ENCODE data around the gene ZC3H7A. TPM values are rescaled to one million over a fixed set of nuclear protein-coding genes. Genes with fewer than 3 reads are reported as not detected.

Gene ZC3H7A
- total and polyA plus RNA-seq, 8 donors, result 16.1 to 110 (median 53.4) TPM

DNA sequence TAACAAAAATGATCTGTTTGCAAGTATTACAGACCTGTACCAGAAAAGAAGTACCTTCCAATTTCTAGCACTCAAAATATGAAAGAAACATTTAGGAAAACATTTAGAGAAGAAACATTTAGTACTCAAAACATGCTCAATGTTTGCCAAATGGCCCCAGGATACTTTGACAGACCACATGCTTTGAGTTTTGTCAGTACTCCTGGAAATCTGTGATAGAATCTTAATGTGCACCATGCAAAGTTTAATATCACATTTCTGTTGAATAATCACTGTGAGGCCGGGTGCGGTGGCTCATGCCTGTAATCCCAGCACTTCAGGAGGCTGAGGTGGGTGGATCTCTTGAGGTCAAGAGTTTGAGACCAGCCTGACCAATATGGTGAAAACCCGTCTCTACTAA is 8.5 kb upstream of the ZC3H7A start:
- 79 to 96% (median 85%) methylated on average over 3 of the region's 3 CpGs for WGBS, 5 donors
- Histone ChIP-seq H3K9me3 (no peaks in the 10 kb centered on the region), H3K4me3 (no peak overlapping the region), H3K27ac (no peak overlapping the region), H3K4me1 (peaks cover 0 to 9% (median 3%) of the 10 kb centered on the region in 4 donors), H3K27me3 (no peaks in the 10 kb centered on the region), H3K36me3 (no peaks in the 10 kb centered on the region)
- intact Hi-C loops (cut with DNase I; ENCODE audit: low total_unique reads), result no loop called here
- TF ChIP-seq POLR2A (IDR thresholded peaks at IDR 0.05) (no peak), POLR2AphosphoS5 (IDR thresholded peaks at IDR 0.05) (no peak), EP300 (IDR thresholded peaks at IDR 0.05) (no peak)
- TF ChIP-seq, protein P1, sequence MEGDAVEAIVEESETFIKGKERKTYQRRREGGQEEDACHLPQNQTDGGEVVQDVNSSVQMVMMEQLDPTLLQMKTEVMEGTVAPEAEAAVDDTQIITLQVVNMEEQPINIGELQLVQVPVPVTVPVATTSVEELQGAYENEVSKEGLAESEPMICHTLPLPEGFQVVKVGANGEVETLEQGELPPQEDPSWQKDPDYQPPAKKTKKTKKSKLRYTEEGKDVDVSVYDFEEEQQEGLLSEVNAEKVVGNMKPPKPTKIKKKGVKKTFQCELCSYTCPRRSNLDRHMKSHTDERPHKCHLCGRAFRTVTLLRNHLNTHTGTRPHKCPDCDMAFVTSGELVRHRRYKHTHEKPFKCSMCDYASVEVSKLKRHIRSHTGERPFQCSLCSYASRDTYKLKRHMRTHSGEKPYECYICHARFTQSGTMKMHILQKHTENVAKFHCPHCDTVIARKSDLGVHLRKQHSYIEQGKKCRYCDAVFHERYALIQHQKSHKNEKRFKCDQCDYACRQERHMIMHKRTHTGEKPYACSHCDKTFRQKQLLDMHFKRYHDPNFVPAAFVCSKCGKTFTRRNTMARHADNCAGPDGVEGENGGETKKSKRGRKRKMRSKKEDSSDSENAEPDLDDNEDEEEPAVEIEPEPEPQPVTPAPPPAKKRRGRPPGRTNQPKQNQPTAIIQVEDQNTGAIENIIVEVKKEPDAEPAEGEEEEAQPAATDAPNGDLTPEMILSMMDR (IDR thresholded peaks at IDR 0.05), result no peak
- no peak for DNase-seq

- H3K4me1 ChIP-seq, result peaks cover 13 to 34% (median 25%) of the 10 kb centered on the region in 4 donors
- H3K36me3 ChIP-seq, result no peaks in the 10 kb centered on the region
- H3K9me3 ChIP-seq, result no peaks in the 10 kb centered on the region
- H3K27me3 ChIP-seq, result no peaks in the 10 kb centered on the region
- intact Hi-C loops (cut with DNase I; ENCODE audit: low total_unique reads), result no loop called here
- TF ChIP-seq, protein P1 (IDR thresholded peaks at IDR 0.05), result no peak
- TF ChIP-seq POLR2AphosphoS5 (IDR thresholded peaks at IDR 0.05) (no peak), EP300 (IDR thresholded peaks at IDR 0.05) (no peak)
- DNase-seq, result no peak
- 61 to 97% (median 79%) methylated on average over 3 of the region's 3 CpGs for WGBS, 5 donors
- no peak overlapping the region for H3K27ac ChIP-seq
- no peak overlapping the region for H3K4me3 ChIP-seq
Measured at GRCh38 chr16:11801481-11802021, 4.5 kb upstream of the ZC3H7A start.

GRCh38 chr16:11800382-11800718 is 3.3 kb upstream of the ZC3H7A start:
- no peak for DNase-seq
- H3K4me1 ChIP-seq, result peaks cover 21 to 40% (median 35%) of the 10 kb centered on the region in 4 donors
- no peak for TF ChIP-seq EP300 (IDR thresholded peaks at IDR 0.05)
- no peak for TF ChIP-seq POLR2AphosphoS5 (IDR thresholded peaks at IDR 0.05)
- peak overlapping the region in 2 of 5 donors; percentile 99 for H3K27ac ChIP-seq
- 88 to 95% (median 94%) methylated on average over 3 of the region's 3 CpGs for WGBS, 5 donors
- no peaks in the 10 kb centered on the region for H3K27me3 ChIP-seq
- H3K9me3 ChIP-seq, result no peaks in the 10 kb centered on the region
- intact Hi-C loops (cut with DNase I; ENCODE audit: low total_unique reads), result no loop called here
- peaks cover 0 to 2% (median under 1%) of the 10 kb centered on the region in 4 donors for H3K36me3 ChIP-seq
- no peak overlapping the region for H3K4me3 ChIP-seq

- Histone ChIP-seq H3K36me3 (peaks cover 0 to 8% (median 3%) of the 10 kb centered on the region in 4 donors), H3K27me3 (no peaks in the 10 kb centered on the region), H3K4me3 (peak overlapping the region in 1 of 4 donors; percentile 59), H3K9me3 (no peaks in the 10 kb centered on the region), H3K27ac (peak overlapping the region in 3 of 5 donors; percentile 36 to 99 (median 99)), H3K4me1 (peaks cover 27 to 46% (median 41%) of the 10 kb centered on the region in 4 donors)
- no peak for DNase-seq
- intact Hi-C loops (cut with DNase I; ENCODE audit: low total_unique reads), result loop anchor here (10.0 kb wide), 1 partner anchor 55 kb away; the partner anchor contains the start of gene TXNDC11
- TF ChIP-seq, protein P1 (IDR thresholded peaks at IDR 0.05), result no peak
- TF ChIP-seq POLR2AphosphoS5 (IDR thresholded peaks at IDR 0.05) (no peak), POLR2A (IDR thresholded peaks at IDR 0.05) (no peak), EP300 (IDR thresholded peaks at IDR 0.05) (no peak)
- 81 to 90% (median 88%) methylated on average over 14 of the region's 14 CpGs for WGBS, 5 donors
Measured at GRCh38 chr16:11799509-11800381, 2.7 kb upstream of the ZC3H7A start.

All from stomach (tissue), 9 donors.